GM20431 (cell line): Measurements from ENCODE around the gene DDIAS.
"Not testable (repeated sequence)": the region's sequence is repeated elsewhere in the genome, so short reads cannot be mapped to it uniquely, and the experiment has no call there.

Experiments
- in situ Hi-C: fragments of 300-500 bp; cut with MseI, MboI; formaldehyde crosslinking; loops from one replicate; pipeline ENCODE4 v1.15.0; 2020; ENCODE audit warnings: low sequenced_read_pairs; ENCODE audit not compliant: unreplicated experiment

The DDIAS gene

GRCh38 chr11:82959987-82960778 is 58.6 kb downstream of the DDIAS start:
- in situ Hi-C loops: no loop called here

GRCh38 chr11:82960779-82961143 is 59.2 kb downstream of the DDIAS start:
- in situ Hi-C loops: no loop called here

- in situ Hi-C loops: not testable (repeated sequence)
These were observed 60.5 kb downstream of the DDIAS start for GRCh38 chr11:82962021-82962420.

GRCh38 chr11:82967381-82967780 is 65.8 kb downstream of the DDIAS start:
- in situ Hi-C loops: no loop called here

- in situ Hi-C loops: no loop called here
These were observed 68.3 kb downstream of the DDIAS start for GRCh38 chr11:82969811-82970210.

GRCh38 chr11:82970507-82971083 is 69.1 kb downstream of the DDIAS start:
- in situ Hi-C loops: not testable (repeated sequence)

- in situ Hi-C loops: not testable (repeated sequence)
These were observed 70.0 kb downstream of the DDIAS start for GRCh38 chr11:82971519-82971946.

GRCh38 chr11:82972103-82972502 is 70.6 kb downstream of the DDIAS start:
- in situ Hi-C loops: no loop called here

GRCh38 chr11:82974135-82974534 is 72.6 kb downstream of the DDIAS start:
- in situ Hi-C loops: no loop called here

GRCh38 chr11:82974851-82975250 is 73.3 kb downstream of the DDIAS start:
- in situ Hi-C loops: no loop called here

GRCh38 chr11:82975882-82976281 is 74.3 kb downstream of the DDIAS start:
- in situ Hi-C loops: no loop called here

- in situ Hi-C loops: no loop called here
These were observed 75.2 kb downstream of the DDIAS start for GRCh38 chr11:82976786-82977185.

GRCh38 chr11:82978422-82979099 is 77.0 kb downstream of the DDIAS start:
- in situ Hi-C loops: no loop called here

GRCh38 chr11:82979824-82980223 is 78.3 kb downstream of the DDIAS start:
- in situ Hi-C loops: no loop called here

GRCh38 chr11:82980292-82980691 is 78.8 kb downstream of the DDIAS start:
- in situ Hi-C loops: no loop called here

GRCh38 chr11:82980947-82981346 is 79.4 kb downstream of the DDIAS start:
- in situ Hi-C loops: no loop called here

- in situ Hi-C loops: no loop called here
These were observed 80.3 kb downstream of the DDIAS start for GRCh38 chr11:82981852-82982251.
